GM12892 (cell line): ENCODE data around the gene LIPH.
"Not testable (repeated sequence)": the region's sequence is repeated elsewhere in the genome, so short reads cannot be mapped to it uniquely, and the experiment has no call there.

ENCODE experiments used
- POLR2A ChIP-seq: IDR thresholded peaks from 2 replicates; pipeline ENCODE4 v1.6.1; 2011; ENCODE audit warnings: low read depth, low read length, control low read depth
- POLR2AphosphoS5 ChIP-seq: IDR thresholded peaks from 2 replicates; pipeline ENCODE4 v1.6.1; 2011; ENCODE audit warnings: low read depth, low read length, control low read depth

GRCh38 chr3:185556640-185557039, 4.3 kb upstream of the LIPH start:
- TF ChIP-seq POLR2A, POLR2AphosphoS5: not testable (repeated sequence)
